Esophagus muscularis mucosa (tissue), 4 donors: ENCODE results near the gene ELOVL2. TPM values are rescaled to one million over a fixed set of nuclear protein-coding genes. Genes with fewer than 3 reads are reported as not detected.

ENCODE experiments used
- DNase-seq: peaks from one replicate; pipeline ENCODE4 v3.0.0-alpha.2; 2017; ENCODE audit errors: extremely low spot score
- H3K27ac ChIP-seq, 4 donors: fragments of 200-600 bp; sonication (generic); replicated peaks in 1 of 4; 1 replicate in 3 of 4; 2 replicates in 1 of 4; pipeline ENCODE4 v1.5.1; 2016 to 2019; ENCODE audit warnings: mild to moderate bottlenecking in 1 of 4
- H3K27me3 ChIP-seq, 4 donors: fragments of 200-600 bp; sonication (generic); one replicate each; pipeline versions ENCODE4 v1.5.1 to v1.6.0; 2016 to 2019
- H3K36me3 ChIP-seq, 4 donors: fragments of 200-600 bp; sonication (generic); one replicate each; pipeline ENCODE4 v1.5.1; 2016 to 2019
- H3K4me1 ChIP-seq, 4 donors: fragments of 200-600 bp; sonication (generic); one replicate each; pipeline ENCODE4 v1.5.1; 2016 to 2019
- H3K4me3 ChIP-seq, 4 donors: fragments of 200-600 bp; sonication (generic); 1 replicate in 2 of 4; 2 replicates in 2 of 4; pipeline ENCODE4 v1.5.1; 2016 to 2019; ENCODE audit warnings: mild to moderate bottlenecking in 4 of 4, moderate library complexity in 1 of 4
- H3K9me3 ChIP-seq, 4 donors: fragments of 200-600 bp; sonication (generic); 1 replicate in 3 of 4; 2 replicates in 1 of 4; pipeline ENCODE4 v1.5.1; 2016 to 2019
- CTCF ChIP-seq, 3 experiments: fragments of 200-600 bp in 2 of 3; fragments of 450-650 bp in 1 of 3; sonication (generic) in 2 of 3; IDR thresholded peaks; one replicate each; pipeline ENCODE4 v1.5.1; 2017 to 2019; ENCODE audit warnings: antibody characterized with exemption in 3 of 3, mild to moderate bottlenecking in 2 of 3, moderate library complexity in 1 of 3
- EP300 ChIP-seq: sonication (generic); formaldehyde crosslinking; IDR thresholded peaks from one replicate; pipeline ENCODE4 v1.6.1; 2017; ENCODE audit warnings: antibody characterized with exemption
- POLR2A ChIP-seq: fragments of 450-650 bp; IDR thresholded peaks from one replicate; pipeline ENCODE4 v1.6.1; 2017; ENCODE audit warnings: antibody characterized with exemption, moderate library complexity, mild to moderate bottlenecking, low read depth
- POLR2AphosphoS5 ChIP-seq, 2 donors: sonication (generic); formaldehyde crosslinking; IDR thresholded peaks; one replicate each; pipeline ENCODE4 v1.6.1; 2017; ENCODE audit warnings: antibody characterized with exemption in 2 of 2
- WGBS: methylation state at CpG from one replicate; pipeline ENCODE4 v1.1.5; 2018; 5-methylcytosine and 5-hydroxymethylcytosine counted together
- intact Hi-C: fragments of 100-400 bp; cut with DNase I; formaldehyde crosslinking; loops from one replicate; pipeline ENCODE4 v1.15.1; 2023
- total RNA-seq, 4 donors: library from RNA; depleted of rRNA; stranded (reverse); fragments of >200 nt; gene quantifications; one replicate each; pipeline versions ENCODE4 v1.1.0 to v1.2.1, GENCODE V29; 2016

The ELOVL2 gene
- total RNA-seq, 4 donors from 2014 or later, result 0.26 to 0.57 (median 0.46) TPM

- H3K4me3 ChIP-seq, result no peak overlapping the region
- H3K4me1 ChIP-seq, result no peaks in the 10 kb centered on the region
- intact Hi-C loops, result no loop called here
- H3K36me3 ChIP-seq, result no peaks in the 10 kb centered on the region
- H3K9me3 ChIP-seq, result no peaks in the 10 kb centered on the region
- no peak for TF ChIP-seq EP300
- TF ChIP-seq CTCF (IDR thresholded peaks at IDR 0.05), result no peak
- no peaks in the 10 kb centered on the region for H3K27me3 ChIP-seq
- WGBS, result 89% methylated on average over 4 of the region's 4 CpGs
- DNase-seq, result no peak
- H3K27ac ChIP-seq, result no peak overlapping the region
Measured at GRCh38 chr6:11062083-11062482, 18.0 kb upstream of the ELOVL2 start.

GRCh38 chr6:11058406-11058805, 14.3 kb upstream of the ELOVL2 start:
- intact Hi-C loops, result no loop called here
- H3K36me3 ChIP-seq, result no peaks in the 10 kb centered on the region

GRCh38 chr6:11056871-11057270, 12.8 kb upstream of the ELOVL2 start:
- no peak overlapping the region for H3K27ac ChIP-seq
- 76% methylated on average over 1 of the region's 1 CpG for WGBS
- intact Hi-C loops, result no loop called here

More at GRCh38 chr6:11058406-11058805, 14.3 kb upstream of the ELOVL2 start:
- no peaks in the 10 kb centered on the region for H3K27me3 ChIP-seq
- H3K9me3 ChIP-seq, result no peaks in the 10 kb centered on the region
- TF ChIP-seq POLR2AphosphoS5 (IDR thresholded peaks at IDR 0.05) (no peak), EP300 (no peak), POLR2A (no peak), CTCF (IDR thresholded peaks at IDR 0.05) (no peak)
- no peak for DNase-seq
- no peak overlapping the region for H3K4me3 ChIP-seq
- no peaks in the 10 kb centered on the region for H3K4me1 ChIP-seq
- no peak overlapping the region for H3K27ac ChIP-seq
- 100% methylated on average over 5 of the region's 5 CpGs for WGBS

GRCh38 chr6:11055127-11055627, 11.1 kb upstream of the ELOVL2 start:
- no peak for DNase-seq
- H3K27me3 ChIP-seq, result peaks cover 0 to 5% (median 0%) of the 10 kb centered on the region in 4 donors
- H3K4me1 ChIP-seq, result no peaks in the 10 kb centered on the region
- no peak overlapping the region for H3K4me3 ChIP-seq
- H3K27ac ChIP-seq, result no peak overlapping the region
- H3K36me3 ChIP-seq, result no peaks in the 10 kb centered on the region
- no peaks in the 10 kb centered on the region for H3K9me3 ChIP-seq
- WGBS, result 62% methylated on average over 4 of the region's 4 CpGs
- intact Hi-C loops, result no loop called here
- TF ChIP-seq POLR2AphosphoS5 (IDR thresholded peaks at IDR 0.05) (no peak), EP300 (no peak), POLR2A (no peak), CTCF (IDR thresholded peaks at IDR 0.05) (no peak)

More at GRCh38 chr6:11056871-11057270, 12.8 kb upstream of the ELOVL2 start:
- no peak for DNase-seq
- Histone ChIP-seq H3K27me3 (no peaks in the 10 kb centered on the region), H3K4me1 (no peaks in the 10 kb centered on the region), H3K4me3 (no peak overlapping the region), H3K9me3 (no peaks in the 10 kb centered on the region), H3K36me3 (no peaks in the 10 kb centered on the region)
- TF ChIP-seq POLR2AphosphoS5 (IDR thresholded peaks at IDR 0.05) (no peak), POLR2A (no peak), EP300 (no peak), CTCF (IDR thresholded peaks at IDR 0.05) (no peak)

GRCh38 chr6:11054722-11055121, 10.6 kb upstream of the ELOVL2 start:
- WGBS, result 88% methylated on average over 1 of the region's 1 CpG
- Histone ChIP-seq H3K36me3 (no peaks in the 10 kb centered on the region), H3K4me1 (no peaks in the 10 kb centered on the region), H3K27me3 (peaks cover 0 to 7% (median 0%) of the 10 kb centered on the region in 4 donors), H3K27ac (no peak overlapping the region), H3K4me3 (no peak overlapping the region), H3K9me3 (no peaks in the 10 kb centered on the region)
- intact Hi-C loops, result no loop called here
- no peak for TF ChIP-seq EP300
- no peak for DNase-seq
